ENCODE measurements around the gene LRMDA.

LRMDA gene

DNA sequence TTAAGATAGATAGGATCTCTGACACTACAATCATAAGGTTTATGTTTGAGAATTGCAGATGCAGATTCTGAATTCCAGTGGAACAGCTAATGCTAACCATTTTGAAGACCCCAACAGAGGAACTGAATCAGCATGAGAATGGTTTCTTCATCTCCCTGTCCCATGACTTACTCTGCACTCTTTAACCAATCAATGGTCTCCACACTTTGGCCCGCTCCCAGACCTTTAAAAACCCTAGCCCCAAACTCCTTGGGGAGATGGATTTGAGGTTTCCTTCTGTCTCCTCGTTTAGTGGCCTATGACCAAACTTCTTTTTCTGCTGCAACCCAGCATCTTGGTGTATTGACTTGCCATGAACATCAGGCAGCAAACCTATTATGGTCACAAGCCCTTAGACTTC is 804.9 kb downstream of the LRMDA start:
- Histone ChIP-seq H3K36me3 (ENCODE audit: insufficient read depth, low read length) (no peaks in the 10 kb centered on the region), H3K27me3 (ENCODE audit: insufficient read depth, low read length, poor library complexity) (no peaks in the 10 kb centered on the region)
- no peak for ATAC-seq (ENCODE audit: insufficient read depth, low read depth)

DNA sequence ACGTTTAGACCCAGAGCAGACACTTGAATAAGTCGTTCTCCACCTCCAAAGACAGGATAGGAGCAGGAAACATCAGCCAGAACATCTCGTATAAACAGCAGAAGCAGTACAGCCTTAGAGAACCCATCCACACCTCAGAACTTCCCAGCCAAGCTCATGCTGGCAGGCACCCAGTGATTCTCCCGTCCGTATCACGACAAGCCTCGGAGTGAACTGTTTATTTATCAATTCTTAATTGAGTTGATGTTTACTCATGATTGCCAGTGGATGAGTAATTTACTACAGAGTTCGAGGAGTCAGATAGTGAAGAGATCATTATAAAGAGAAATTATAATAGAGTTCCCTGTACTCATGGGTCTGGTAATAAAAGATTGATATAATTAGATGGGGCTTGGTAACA is 811.5 kb downstream of the LRMDA start:
- no peak overlapping the region for H3K9ac ChIP-seq (ENCODE audit: low read depth, low read length)
- TF ChIP-seq EZH2 (IDR thresholded peaks at IDR 0.05; ENCODE audit: borderline replicate concordance, low read depth, low read length, severe bottlenecking): no peak
- TF ChIP-seq, protein P1, sequence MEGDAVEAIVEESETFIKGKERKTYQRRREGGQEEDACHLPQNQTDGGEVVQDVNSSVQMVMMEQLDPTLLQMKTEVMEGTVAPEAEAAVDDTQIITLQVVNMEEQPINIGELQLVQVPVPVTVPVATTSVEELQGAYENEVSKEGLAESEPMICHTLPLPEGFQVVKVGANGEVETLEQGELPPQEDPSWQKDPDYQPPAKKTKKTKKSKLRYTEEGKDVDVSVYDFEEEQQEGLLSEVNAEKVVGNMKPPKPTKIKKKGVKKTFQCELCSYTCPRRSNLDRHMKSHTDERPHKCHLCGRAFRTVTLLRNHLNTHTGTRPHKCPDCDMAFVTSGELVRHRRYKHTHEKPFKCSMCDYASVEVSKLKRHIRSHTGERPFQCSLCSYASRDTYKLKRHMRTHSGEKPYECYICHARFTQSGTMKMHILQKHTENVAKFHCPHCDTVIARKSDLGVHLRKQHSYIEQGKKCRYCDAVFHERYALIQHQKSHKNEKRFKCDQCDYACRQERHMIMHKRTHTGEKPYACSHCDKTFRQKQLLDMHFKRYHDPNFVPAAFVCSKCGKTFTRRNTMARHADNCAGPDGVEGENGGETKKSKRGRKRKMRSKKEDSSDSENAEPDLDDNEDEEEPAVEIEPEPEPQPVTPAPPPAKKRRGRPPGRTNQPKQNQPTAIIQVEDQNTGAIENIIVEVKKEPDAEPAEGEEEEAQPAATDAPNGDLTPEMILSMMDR (IDR thresholded peaks at IDR 0.05; ENCODE audit: borderline replicate concordance, extremely low read depth, low read length, poor library complexity, severe bottlenecking): no peak

More for the DNA sequence above, 804.9 kb downstream of the LRMDA start:
- no peaks in the 10 kb centered on the region for H4K20me1 ChIP-seq (ENCODE audit: insufficient read depth, low read length)
- no peak overlapping the region for H3K9ac ChIP-seq (ENCODE audit: low read depth, low read length)
- no peak for DNase-seq
- H3K9me3 ChIP-seq (ENCODE audit: insufficient read depth, low read length, severe bottlenecking): no peaks in the 10 kb centered on the region
- H3K4me1 ChIP-seq (ENCODE audit: insufficient read depth, low read length): no peaks in the 10 kb centered on the region
- H3K4me2 ChIP-seq (ENCODE audit: insufficient read depth, low read length): no peak overlapping the region
- H3K79me2 ChIP-seq (ENCODE audit: insufficient read depth, low read length): no peaks in the 10 kb centered on the region
- no peak overlapping the region for H3K4me3 ChIP-seq (ENCODE audit: low read depth in 1 of 2, low read length in 2 of 2)
- no peak overlapping the region for H3K27ac ChIP-seq (ENCODE audit: low read length)
- TF ChIP-seq, protein P1 (IDR thresholded peaks at IDR 0.05; ENCODE audit: borderline replicate concordance, extremely low read depth, low read length, poor library complexity, severe bottlenecking): no peak
- TF ChIP-seq EZH2 (IDR thresholded peaks at IDR 0.05; ENCODE audit: borderline replicate concordance, low read depth, low read length, severe bottlenecking): no peak
- no peak overlapping the region for H2AFZ ChIP-seq (ENCODE audit: low read depth, low read length)

DNA sequence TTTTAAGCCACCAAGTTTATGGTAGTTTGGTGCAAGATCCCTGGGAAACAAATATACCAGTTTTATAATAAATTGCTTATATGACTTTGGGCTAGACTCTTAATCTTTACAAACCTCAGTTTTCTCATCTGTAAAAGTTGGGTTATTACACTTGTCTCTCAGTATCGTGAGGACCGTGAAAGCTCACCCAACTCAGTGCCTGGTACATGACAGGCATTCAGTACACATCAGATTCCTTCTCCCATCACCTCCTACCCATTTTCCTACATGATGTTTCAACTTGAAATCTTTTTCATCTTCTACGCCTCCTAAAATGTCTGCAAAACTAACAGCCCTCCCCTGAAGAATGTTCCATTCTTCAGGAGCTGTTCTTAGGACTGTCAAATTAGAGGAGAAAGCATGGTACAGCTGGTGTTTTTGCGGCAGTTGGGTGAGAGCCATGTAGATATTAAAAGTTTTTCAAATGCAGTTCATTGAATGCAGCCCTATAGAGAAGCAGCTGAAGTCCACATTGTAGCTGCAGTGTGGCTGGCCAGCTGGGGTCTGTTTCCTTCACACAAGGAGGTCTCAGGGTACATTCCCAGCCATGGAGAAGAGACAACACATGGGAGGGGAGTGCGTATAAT is 812.8 kb downstream of the LRMDA start:
- Histone ChIP-seq H3K79me2 (ENCODE audit: insufficient read depth, low read length) (no peaks in the 10 kb centered on the region), H3K4me1 (ENCODE audit: insufficient read depth, low read length) (no peaks in the 10 kb centered on the region), H4K20me1 (ENCODE audit: insufficient read depth, low read length) (no peaks in the 10 kb centered on the region), H3K9me3 (ENCODE audit: insufficient read depth, low read length, severe bottlenecking) (no peaks in the 10 kb centered on the region), H3K27me3 (ENCODE audit: insufficient read depth, low read length, poor library complexity) (no peaks in the 10 kb centered on the region), H3K4me2 (ENCODE audit: insufficient read depth, low read length) (no peak overlapping the region), H3K4me3 (ENCODE audit: low read depth in 1 of 2, low read length in 2 of 2) (no peak overlapping the region), H3K27ac (ENCODE audit: low read length) (no peak overlapping the region), H2AFZ (ENCODE audit: low read depth, low read length) (no peak overlapping the region), H3K9ac (ENCODE audit: low read depth, low read length) (no peak overlapping the region), H3K36me3 (ENCODE audit: insufficient read depth, low read length) (no peaks in the 10 kb centered on the region)
- no peak for ATAC-seq (ENCODE audit: insufficient read depth, low read depth)
- TF ChIP-seq, protein P1 (IDR thresholded peaks at IDR 0.05; ENCODE audit: borderline replicate concordance, extremely low read depth, low read length, poor library complexity, severe bottlenecking): no peak
- no peak for TF ChIP-seq EZH2 (IDR thresholded peaks at IDR 0.05; ENCODE audit: borderline replicate concordance, low read depth, low read length, severe bottlenecking)
- no peak for DNase-seq

More for the DNA sequence above, 811.5 kb downstream of the LRMDA start:
- Histone ChIP-seq H3K9me3 (ENCODE audit: insufficient read depth, low read length, severe bottlenecking) (no peaks in the 10 kb centered on the region), H4K20me1 (ENCODE audit: insufficient read depth, low read length) (no peaks in the 10 kb centered on the region), H3K79me2 (ENCODE audit: insufficient read depth, low read length) (no peaks in the 10 kb centered on the region), H3K27ac (ENCODE audit: low read length) (no peak overlapping the region), H3K27me3 (ENCODE audit: insufficient read depth, low read length, poor library complexity) (no peaks in the 10 kb centered on the region), H3K36me3 (ENCODE audit: insufficient read depth, low read length) (no peaks in the 10 kb centered on the region), H3K4me3 (ENCODE audit: low read depth in 1 of 2, low read length in 2 of 2) (no peak overlapping the region), H3K4me2 (ENCODE audit: insufficient read depth, low read length) (no peak overlapping the region), H3K4me1 (ENCODE audit: insufficient read depth, low read length) (no peaks in the 10 kb centered on the region), H2AFZ (ENCODE audit: low read depth, low read length) (no peak overlapping the region)
- DNase-seq (no peak), ATAC-seq (ENCODE audit: insufficient read depth, low read depth) (no peak)

All from DND-41 (cell line).